T47D (cell line): ENCODE data around the gene BCAS1.
"Not testable (repeated sequence)": the region's sequence is repeated elsewhere in the genome, so short reads cannot be mapped to it uniquely, and the experiment has no call there.

ENCODE experiments used
- DNase-seq, 2 experiments: peaks; one replicate each; pipeline versions ENCODE4 v3.0.0 to v3.0.0-alpha.2; 2011 to 2012; ENCODE audit warnings: low read depth in 1 of 2, low spot score in 1 of 2
- JUND ChIP-seq: IDR thresholded peaks from 2 replicates; pipeline ENCODE4 v1.6.1; 2012; ENCODE audit warnings: low read depth
- in situ Hi-C: cut with HindIII; loops from 2 replicates; pipeline ENCODE4 v1.10.0; 2016; ENCODE audit warnings: low sequenced_read_pairs, low pct_unique_long_range_greater_than_20kb

The BCAS1 gene

DNA sequence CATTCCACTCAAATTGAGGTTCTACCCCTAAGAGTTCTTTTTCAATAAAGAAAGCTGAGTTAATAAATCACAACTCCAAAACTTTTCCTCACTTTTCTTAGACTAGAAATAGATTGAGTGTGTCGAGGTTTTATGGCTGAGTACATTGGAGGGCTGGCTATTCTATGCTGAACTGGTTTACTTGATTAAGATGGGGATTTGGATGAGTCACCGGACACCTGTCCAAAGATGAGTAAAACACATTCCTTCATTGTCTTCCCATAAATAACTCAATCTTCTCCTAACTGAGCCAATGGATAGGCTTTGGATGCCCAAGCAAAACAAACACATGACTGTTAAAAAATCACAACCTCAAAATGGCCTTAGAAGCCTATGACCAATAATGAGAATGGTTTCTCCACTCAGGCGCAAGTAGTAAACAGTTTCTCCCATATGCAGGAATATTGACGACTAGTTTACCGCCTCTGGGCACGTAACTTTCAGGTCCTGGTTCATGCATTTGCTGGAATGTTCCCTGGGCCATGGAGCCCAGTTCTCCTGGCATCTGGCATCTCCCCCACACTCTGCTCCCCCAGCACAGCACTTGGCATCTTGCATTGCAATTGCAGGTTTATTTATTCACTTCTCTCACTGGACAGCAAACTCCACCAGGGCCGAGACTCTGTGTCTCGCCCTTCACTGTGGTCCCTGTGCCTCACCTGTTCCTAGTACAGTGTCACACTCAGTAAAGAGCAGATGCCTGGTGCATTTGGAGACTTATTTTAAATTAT lies 43.9 kb downstream of the BCAS1 start:
- in situ Hi-C loops, result no loop called here
- no peak for TF ChIP-seq JUND
- DNase-seq, result no peak

GRCh38 chr20:54025251-54025771 lies 45.1 kb downstream of the BCAS1 start:
- in situ Hi-C loops, result no loop called here
- no peak for TF ChIP-seq JUND
- no peak for DNase-seq

GRCh38 chr20:54023406-54023805 lies 47.0 kb downstream of the BCAS1 start:
- no peak for DNase-seq
- TF ChIP-seq JUND, result no peak
- in situ Hi-C loops, result no loop called here

GRCh38 chr20:54021446-54022235 lies 48.8 kb downstream of the BCAS1 start:
- DNase-seq, result no peak
- in situ Hi-C loops, result no loop called here
- no peak for TF ChIP-seq JUND

DNA sequence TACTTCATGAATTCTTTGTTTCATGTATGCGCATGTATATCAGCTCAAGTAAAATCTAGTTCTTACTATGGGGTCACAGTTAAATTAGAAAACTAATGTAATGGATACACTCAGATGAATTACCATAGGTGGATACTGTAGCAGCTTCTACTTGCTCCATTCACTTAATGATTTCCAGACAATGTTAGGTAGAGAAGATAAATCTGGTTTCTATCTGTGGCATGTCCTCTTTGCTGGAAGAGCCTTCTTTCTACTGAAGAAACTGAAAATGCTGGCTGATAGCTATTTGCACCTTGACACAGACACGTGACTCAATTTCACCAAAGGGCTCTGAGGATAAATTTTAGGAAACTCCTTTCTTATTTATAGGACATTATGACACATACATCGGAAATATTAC lies 49.5 kb downstream of the BCAS1 start:
- TF ChIP-seq JUND, result no peak
- DNase-seq, result no peak
- in situ Hi-C loops, result no loop called here

- no peak for DNase-seq
- in situ Hi-C loops, result no loop called here
- no peak for TF ChIP-seq JUND
Measured at GRCh38 chr20:54020348-54020747, 50.0 kb downstream of the BCAS1 start.

- no peak for DNase-seq
- in situ Hi-C loops, result no loop called here
- TF ChIP-seq JUND, result no peak
Measured at GRCh38 chr20:54019585-54019984, 50.8 kb downstream of the BCAS1 start.

- in situ Hi-C loops, result no loop called here
- no peak for DNase-seq
Measured at GRCh38 chr20:54019127-54019526, 51.3 kb downstream of the BCAS1 start.

DNA sequence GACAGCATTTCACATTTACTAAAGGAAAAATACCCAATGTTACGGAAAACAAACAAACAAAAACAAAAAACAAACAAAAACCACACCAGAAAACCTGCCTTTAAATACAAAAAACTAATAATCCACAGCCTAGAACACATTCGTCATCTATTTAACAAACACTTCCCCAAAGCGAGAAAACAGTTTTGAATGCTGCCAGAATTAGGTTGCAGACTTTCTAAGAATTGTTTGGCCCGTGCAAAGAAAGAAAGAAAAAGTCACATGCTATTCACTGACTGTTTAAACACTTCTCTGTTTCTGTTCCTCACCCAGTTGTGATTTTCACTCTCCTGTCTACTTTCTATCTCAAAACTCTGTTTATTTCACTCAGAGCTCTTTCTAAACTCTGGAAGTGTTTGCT lies 52.5 kb downstream of the BCAS1 start:
- TF ChIP-seq JUND, result no peak
- no peak for DNase-seq
- in situ Hi-C loops, result no loop called here

More at GRCh38 chr20:54019127-54019526, 51.3 kb downstream of the BCAS1 start:
- TF ChIP-seq JUND, result no peak

DNA sequence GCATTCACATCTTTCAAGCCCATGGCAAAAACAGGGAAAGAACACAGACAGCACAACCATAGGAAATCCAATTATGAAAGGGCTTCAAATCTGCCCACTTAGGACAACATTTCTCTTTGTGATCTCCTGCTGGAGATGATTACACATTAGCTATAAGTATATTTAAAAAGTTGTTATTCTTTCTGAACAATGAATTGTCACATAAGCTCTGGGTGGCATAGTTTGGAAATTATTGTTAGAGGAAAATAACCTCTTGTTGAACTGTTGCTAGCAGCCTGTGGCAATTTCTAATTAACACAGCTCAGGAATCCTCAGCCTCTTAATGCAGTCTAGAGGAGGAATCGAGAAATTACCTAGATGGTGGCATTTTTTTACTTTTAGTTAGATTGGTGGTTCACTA lies 54.9 kb downstream of the BCAS1 start:
- TF ChIP-seq JUND, result no peak
- in situ Hi-C loops, result no loop called here
- DNase-seq, result no peak

DNA sequence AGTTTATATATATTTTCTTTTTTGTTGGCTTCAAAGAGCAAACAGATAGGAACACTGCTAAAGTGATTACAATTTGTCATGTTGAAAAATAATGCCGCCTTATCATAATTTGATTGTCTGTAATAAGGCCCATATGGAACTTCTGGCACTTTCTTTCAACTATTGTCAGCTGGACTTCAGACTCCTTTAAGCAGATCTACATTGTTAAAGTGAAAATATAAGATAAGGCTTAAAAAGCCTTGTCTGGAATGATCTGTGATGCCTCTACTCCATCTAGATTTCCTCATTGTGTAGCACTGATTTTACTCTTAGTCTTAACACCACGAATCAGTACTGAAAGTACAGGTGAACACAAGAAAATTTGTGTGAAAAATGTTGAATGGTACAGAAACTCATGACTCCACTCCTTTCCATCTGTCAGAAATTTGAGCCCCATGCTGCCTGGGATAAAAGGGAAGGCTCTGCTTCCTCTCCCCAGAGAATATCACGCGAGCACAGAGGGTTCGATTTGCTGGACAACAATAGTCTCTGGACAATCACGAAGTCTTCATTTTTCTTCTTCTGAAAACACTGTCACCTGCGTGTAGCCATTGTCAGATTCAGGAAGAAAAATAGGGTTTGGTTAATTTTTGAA lies 56.0 kb downstream of the BCAS1 start:
- in situ Hi-C loops, result no loop called here
- DNase-seq, result no peak
- no peak for TF ChIP-seq JUND

DNA sequence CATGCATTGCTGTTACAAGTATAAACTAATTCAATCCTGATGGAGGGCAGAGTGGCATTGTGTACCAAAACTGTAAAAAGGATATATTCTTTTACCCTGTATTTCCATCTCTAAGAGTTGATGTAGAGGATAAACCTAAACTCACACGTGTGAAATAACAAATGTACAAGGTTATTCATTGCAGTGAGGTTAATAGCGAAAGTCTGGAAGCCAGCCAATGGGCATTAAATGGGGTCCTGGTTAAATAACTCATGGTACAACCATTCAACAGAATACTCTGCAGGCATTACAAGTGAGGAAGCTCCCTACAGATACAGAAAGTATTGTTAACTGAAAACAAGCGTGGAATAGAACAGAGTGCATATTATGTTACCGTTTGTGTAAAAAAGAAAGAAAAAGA lies 56.9 kb downstream of the BCAS1 start:
- no peak for DNase-seq
- no peak for TF ChIP-seq JUND
- in situ Hi-C loops, result no loop called here

DNA sequence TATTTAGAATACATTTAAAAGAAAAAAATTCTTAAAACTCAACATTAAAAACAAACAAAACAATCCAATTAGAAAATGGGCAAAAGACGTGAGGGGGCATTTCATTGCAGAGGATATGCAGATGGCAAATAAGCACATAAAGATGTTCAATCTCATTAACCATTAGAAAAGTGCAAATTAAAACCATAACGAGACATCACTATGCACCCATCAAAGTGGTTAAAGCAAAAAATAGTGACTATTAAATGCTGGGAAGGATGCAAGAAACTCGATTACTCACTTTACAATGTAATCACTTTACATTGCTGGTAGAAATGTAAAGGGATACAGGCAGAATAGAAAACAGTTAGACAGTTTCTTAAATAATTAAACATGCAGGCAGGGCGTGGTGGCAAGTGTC lies 59.0 kb downstream of the BCAS1 start:
- no peak for DNase-seq
- in situ Hi-C loops, result no loop called here
- TF ChIP-seq JUND, result no peak

GRCh38 chr20:54006216-54006615 lies 64.2 kb downstream of the BCAS1 start:
- DNase-seq, in situ Hi-C loops: not testable (repeated sequence)
